ENCODE results near the gene ERAS.

GRCh38 chrX:48782795-48783194 lies 43.5 kb upstream of the ERAS start:
- TF ChIP-seq POLR2A (IDR thresholded peaks at IDR 0.05; ENCODE audit: low read length) (no peak), EP300 (IDR thresholded peaks at IDR 0.05) (no peak), REST (IDR thresholded peaks at IDR 0.05) (no peak), CHD4 (IDR thresholded peaks at IDR 0.05; ENCODE audit: borderline replicate concordance) (no peak), ZFP36 (IDR thresholded peaks at IDR 0.05; ENCODE audit: borderline replicate concordance, partially characterized antibody) (no peak), CTCF (IDR thresholded peaks at IDR 0.05) (no peak)
